Astrocyte of the spinal cord (primary cell): Measurements from ENCODE around the gene MYO15B.

ENCODE experiments used
- DNase-seq: peaks from one replicate; pipeline ENCODE4 v3.0.0; 2011; ENCODE audit warnings: low read depth, low spot score
- H3K4me3 ChIP-seq: 2 replicates; pipeline ENCODE4 v1.5.1; 2011; ENCODE audit warnings: low read depth, mild to moderate bottlenecking, low read length, moderate library complexity
- in situ Hi-C: cut with HindIII; loops from 2 replicates; pipeline ENCODE4 v1.10.0; 2017; ENCODE audit warnings: low sequenced_read_pairs
- TF ChIP-seq, protein P1 (sequence below): IDR thresholded peaks from 2 replicates; pipeline ENCODE4 v1.5.1; 2012; ENCODE audit warnings: low read depth, mild to moderate bottlenecking, low read length, inconsistent platforms

Gene MYO15B

DNA sequence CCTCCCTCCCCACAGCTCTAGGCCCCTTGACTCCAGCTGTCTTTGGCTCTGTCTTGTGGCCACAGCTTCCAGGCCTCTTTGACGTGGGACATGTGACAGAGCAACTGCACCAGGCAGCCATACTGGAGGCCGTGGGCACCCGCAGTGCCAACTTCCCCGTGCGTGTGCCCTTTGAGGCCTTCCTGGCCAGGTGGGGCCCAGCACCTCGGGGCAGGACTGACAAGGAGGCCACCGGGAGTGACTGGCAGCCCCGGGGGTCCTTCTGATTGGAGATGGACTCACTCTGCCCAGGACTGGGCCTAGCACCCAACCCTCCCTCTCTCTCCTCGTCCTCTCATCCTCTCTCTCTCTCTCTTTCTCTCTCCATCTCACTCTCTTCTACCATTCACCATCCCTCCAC is 15.5 kb downstream of the MYO15B start:
- TF ChIP-seq, protein P1, sequence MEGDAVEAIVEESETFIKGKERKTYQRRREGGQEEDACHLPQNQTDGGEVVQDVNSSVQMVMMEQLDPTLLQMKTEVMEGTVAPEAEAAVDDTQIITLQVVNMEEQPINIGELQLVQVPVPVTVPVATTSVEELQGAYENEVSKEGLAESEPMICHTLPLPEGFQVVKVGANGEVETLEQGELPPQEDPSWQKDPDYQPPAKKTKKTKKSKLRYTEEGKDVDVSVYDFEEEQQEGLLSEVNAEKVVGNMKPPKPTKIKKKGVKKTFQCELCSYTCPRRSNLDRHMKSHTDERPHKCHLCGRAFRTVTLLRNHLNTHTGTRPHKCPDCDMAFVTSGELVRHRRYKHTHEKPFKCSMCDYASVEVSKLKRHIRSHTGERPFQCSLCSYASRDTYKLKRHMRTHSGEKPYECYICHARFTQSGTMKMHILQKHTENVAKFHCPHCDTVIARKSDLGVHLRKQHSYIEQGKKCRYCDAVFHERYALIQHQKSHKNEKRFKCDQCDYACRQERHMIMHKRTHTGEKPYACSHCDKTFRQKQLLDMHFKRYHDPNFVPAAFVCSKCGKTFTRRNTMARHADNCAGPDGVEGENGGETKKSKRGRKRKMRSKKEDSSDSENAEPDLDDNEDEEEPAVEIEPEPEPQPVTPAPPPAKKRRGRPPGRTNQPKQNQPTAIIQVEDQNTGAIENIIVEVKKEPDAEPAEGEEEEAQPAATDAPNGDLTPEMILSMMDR = no peak
- in situ Hi-C loops = no loop called here
- DNase-seq = no peak
- H3K4me3 ChIP-seq = no peak overlapping the region

DNA sequence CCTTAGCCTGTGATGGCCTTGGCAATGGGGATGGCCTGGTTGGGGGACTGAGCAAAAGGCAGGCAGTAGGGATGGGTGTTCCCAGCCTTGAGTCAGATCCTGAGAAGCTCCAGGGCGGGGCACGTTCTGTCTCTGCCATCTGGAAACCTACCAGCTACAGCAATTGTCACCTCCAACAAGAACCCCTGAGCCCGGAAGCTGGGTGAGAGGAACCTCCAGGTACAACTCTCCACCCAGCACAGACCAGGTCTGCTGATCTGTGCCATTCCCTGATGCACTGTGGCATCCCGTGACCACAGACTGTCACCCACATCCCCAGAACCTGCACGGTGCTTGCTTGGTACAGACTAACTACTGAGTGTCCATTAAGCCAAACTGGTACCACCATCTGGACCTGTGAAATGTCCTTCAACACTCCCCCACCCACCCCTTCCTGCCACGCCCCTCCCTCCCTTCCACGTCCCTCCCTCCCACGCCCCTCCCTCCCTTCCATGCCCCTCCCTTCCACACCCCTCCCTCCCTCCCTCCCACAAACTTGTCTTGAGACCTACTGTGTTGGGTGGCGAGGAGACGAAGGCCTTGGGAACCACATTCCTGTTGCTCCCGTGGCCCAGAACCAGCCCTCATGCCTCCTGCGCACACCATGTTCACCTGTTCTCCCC is 16.6 kb downstream of the MYO15B start:
- H3K4me3 ChIP-seq = no peak overlapping the region
- no peak for DNase-seq
- in situ Hi-C loops = no loop called here
- TF ChIP-seq, protein P1 = no peak

DNA sequence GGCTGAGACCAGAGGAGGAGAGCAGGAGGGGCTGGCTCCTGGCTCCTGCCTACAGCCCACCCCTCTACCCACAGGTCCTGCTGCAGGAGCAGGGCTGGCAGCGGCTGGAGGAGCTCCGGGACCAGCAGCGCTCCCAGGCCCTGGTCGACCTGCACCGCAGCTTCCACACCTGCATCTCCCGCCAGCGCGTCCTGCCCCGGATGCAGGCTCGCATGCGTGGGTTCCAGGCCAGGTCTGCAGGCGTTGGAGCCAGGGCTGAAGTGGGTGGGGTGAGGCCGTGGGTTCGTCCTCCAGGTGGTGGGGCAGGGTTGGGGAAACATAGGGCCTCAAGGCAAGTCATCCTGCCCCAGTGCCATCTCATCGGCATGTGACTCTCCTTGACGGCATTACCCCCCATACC is 18.2 kb downstream of the MYO15B start:
- in situ Hi-C loops = no loop called here
- TF ChIP-seq, protein P1 = no peak
- no peak for DNase-seq
- no peak overlapping the region for H3K4me3 ChIP-seq

DNA sequence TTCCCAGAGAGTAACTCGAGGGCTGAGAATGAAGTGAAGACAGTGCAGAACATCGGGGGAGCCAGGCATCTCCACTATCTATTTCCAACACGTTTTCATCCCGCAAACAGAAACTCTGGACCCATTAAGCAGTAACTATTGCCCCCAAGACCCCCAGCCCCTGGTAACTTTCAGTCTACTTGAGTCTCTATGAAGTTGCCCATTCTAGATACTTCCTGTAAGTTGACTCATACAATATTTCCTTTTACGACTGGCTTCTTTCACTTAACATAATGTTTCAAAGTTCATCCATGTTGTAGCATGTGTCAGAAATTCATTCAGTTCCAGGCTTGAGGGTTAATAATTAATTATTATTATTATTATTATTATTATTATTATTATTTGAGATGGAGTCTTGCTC is 19.5 kb downstream of the MYO15B start:
- in situ Hi-C loops = no loop called here
- no peak overlapping the region for H3K4me3 ChIP-seq
- no peak for DNase-seq
- TF ChIP-seq, protein P1 = no peak

DNA sequence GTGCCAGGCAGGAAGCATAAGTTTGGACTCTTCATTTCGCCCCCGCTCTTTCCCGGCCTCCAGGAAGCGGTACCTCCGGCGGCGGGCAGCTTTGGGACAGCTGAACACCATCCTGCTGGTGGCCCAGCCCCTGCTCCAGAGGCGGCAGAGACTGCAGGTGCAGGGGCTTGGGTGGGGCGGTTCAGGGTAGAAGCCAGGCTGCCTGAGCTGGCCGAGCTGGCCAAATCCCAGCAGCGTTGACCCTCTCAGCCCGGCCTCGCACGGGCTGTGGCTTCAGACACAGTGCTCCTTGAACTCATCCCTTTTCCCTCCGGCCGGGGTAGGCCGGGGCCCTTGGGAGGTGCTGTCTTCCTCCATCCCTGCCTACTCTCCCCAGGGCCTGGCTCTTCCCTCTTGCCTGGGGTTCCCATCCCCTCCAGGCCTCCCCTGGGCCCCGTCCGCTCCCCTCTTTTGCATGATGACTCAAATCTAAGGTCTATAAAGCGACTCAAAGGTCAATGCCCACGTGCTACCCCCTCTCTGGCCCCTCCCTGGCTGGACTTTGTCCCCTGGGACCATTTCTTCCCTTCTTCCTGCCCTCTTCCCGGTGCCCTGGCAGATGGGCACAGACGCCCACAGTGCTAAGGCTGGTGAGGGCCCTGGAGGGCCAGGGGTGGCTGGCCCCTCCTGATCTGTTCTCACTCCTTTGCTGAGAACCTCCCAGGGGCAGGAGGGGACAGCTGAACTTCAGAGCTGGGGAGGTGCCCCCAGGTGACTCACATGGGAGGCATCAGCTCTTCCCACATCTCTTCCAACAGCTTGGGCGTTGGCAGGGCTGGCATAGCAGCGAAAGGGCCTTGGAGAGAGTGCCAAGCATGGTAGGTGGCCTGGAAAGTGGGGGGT is 22.7 kb downstream of the MYO15B start:
- in situ Hi-C loops = no loop called here
- H3K4me3 ChIP-seq = no peak overlapping the region
- TF ChIP-seq, protein P1 = no peak
- DNase-seq = no peak

DNA sequence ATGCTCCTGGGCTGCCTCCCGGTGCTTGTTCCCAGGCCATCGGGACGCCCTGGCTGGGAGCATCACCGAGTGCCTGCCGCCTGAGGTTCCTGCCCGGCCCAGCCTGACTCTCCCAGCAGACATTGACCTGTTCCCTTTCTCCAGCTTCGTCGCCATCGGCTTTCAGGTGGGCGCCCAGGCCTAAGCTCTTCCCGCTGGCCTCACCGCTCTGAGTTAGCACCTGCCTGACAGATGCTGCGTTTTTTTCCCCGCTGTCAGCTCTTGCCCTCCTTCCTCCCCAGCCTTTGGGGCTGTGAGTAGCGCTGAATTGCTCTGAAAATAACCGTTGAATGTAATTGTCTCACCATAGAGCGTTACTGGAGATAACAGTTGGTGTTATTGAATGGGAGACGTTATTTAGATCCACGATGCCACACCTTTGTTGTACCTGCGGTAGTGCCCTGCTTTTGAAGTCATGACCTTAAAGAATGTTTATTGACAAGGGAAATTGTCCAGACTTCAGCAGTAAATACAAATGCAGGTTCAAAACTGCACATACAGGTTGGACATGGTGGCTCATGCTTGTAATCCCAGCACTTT is 24.3 kb downstream of the MYO15B start:
- DNase-seq = no peak
- in situ Hi-C loops = no loop called here
- H3K4me3 ChIP-seq = no peak overlapping the region
- TF ChIP-seq, protein P1 = no peak
